GM12873 (cell line): ENCODE measurements around the gene STC2.

Source experiments
- CTCF ChIP-seq: IDR thresholded peaks from 2 replicates; pipeline ENCODE4 v1.5.1; 2012; ENCODE audit warnings: low read depth, mild to moderate bottlenecking, moderate library complexity, low read length, control low read depth; ENCODE audit not compliant: insufficient read depth; ENCODE audit errors: missing control alignments

The STC2 gene, protein sequence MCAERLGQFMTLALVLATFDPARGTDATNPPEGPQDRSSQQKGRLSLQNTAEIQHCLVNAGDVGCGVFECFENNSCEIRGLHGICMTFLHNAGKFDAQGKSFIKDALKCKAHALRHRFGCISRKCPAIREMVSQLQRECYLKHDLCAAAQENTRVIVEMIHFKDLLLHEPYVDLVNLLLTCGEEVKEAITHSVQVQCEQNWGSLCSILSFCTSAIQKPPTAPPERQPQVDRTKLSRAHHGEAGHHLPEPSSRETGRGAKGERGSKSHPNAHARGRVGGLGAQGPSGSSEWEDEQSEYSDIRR

GRCh38 chr5:173327948-173328843 lies at the start of gene STC2:
TSS of gene STC2 (minus strand) at chr5:173328414. CDS start at chr5:173328193, 221 bp downstream.
- no peak for TF ChIP-seq CTCF

DNA sequence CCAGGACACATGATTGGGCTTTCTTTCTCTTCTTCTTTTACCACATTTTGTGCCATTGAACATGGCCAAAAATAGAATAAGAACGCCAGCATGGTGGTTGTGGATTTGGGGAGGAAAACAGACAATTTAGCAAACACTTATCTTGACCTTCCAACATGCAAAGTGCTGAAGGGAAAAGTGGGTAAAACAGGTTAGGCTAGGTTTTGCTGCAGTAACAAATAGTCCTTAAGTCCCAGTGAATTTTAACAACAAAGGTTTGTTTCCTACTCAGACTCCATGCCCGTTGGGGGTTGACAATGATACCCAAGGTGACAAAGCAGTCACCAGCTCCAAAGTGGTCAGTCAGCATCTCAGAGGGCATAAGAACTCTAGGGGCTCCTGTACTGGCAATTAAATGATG lies 43.2 kb upstream of the STC2 start:
- no peak for TF ChIP-seq CTCF

DNA sequence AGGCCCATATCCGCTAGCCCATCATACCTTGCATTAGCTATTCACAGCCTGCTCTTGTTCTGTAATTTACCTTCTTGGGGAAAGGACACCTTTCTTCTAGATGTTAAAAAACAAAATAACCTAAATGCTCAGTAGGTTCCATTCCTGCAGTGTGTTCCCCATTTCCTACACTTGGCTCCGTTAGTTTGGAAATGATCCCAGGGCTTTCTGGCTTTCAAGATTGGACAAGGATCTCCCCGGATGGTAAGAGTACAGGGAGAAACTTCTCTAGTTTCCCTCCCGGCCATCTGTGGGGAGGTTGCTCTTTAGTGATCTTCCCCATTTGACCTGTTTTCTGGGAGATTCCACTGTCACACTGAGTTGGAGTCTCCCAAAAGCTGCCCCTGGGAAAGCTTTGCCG lies 27.3 kb upstream of the STC2 start:
- no peak for TF ChIP-seq CTCF

- no peak for TF ChIP-seq CTCF
These were observed 26.4 kb upstream of the STC2 start for GRCh38 chr5:173354645-173355044.

- TF ChIP-seq CTCF, result no peak
These were observed 24.4 kb upstream of the STC2 start for GRCh38 chr5:173352366-173353349.

DNA sequence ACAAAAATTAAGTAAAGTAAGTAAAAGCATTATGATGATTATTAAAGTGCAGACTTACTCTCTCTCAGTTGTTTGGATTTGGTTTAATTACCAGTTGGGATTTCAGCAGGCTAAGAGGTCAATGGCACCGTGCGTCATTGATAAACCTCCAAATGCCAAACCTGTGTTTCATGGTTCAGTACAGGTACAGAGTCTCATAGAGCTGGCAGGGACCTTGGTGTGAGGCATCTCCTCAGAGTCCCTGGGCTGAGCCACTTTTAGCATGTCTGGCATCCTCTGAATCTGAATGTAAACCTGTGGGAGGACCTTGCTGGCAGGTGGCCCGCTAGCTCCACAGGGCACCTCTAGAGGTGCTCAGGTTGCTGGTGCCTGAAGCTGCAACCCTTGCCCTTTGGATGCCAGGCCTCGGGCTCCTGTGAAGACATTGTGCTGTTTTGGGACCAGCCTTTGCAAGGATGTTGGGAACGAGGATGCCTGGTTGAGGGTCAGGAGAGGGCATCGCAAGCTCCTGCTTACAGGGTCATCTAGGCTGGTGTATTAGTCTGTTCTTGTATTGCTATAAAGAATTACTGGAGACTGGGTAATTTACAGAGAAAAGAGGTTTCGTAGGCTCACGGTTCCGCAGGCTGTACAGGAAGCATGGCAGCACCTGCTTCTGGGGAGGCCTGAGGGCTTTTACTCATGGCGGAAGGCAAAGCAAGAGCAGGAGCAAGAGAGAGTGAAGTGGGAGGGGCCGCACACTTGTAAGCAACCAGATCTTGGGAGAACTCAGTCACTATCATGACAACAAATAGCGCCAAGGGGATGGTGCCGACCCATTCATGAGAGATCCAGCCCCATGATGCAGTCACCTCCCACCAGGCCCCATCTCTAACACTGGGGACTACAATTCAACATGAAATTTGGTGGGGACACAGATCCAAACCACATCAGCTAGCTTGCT lies 14.9 kb upstream of the STC2 start:
- TF ChIP-seq CTCF, result no peak
